ENCODE measurements around the gene TTPAL.

GRCh38 chr20:44489931-44490330, 14.3 kb downstream of the TTPAL start:
- TF ChIP-seq BHLHE40 (IDR thresholded peaks at IDR 0.05; ENCODE audit: borderline replicate concordance) (no peak), LEF1 (IDR thresholded peaks at IDR 0.05; ENCODE audit: borderline replicate concordance) (no peak), NFRKB (IDR thresholded peaks at IDR 0.05) (no peak), FOXM1 (IDR thresholded peaks at IDR 0.05; ENCODE audit: borderline replicate concordance) (no peak), FOXA1 (IDR thresholded peaks at IDR 0.05) (no peak), TARDBP (IDR thresholded peaks at IDR 0.05) (no peak), FOXK2 (IDR thresholded peaks at IDR 0.05) (no peak), ZNF384 (IDR thresholded peaks at IDR 0.05) (no peak), CTBP1 (IDR thresholded peaks at IDR 0.05; ENCODE audit: borderline replicate concordance) (no peak), HDGF (IDR thresholded peaks at IDR 0.05; ENCODE audit: borderline replicate concordance) (no peak), L3MBTL2 (conservative IDR thresholded peaks at IDR 0.05) (no peak), SP1 (IDR thresholded peaks at IDR 0.05) (no peak)
- TF ChIP-seq, protein P1, sequence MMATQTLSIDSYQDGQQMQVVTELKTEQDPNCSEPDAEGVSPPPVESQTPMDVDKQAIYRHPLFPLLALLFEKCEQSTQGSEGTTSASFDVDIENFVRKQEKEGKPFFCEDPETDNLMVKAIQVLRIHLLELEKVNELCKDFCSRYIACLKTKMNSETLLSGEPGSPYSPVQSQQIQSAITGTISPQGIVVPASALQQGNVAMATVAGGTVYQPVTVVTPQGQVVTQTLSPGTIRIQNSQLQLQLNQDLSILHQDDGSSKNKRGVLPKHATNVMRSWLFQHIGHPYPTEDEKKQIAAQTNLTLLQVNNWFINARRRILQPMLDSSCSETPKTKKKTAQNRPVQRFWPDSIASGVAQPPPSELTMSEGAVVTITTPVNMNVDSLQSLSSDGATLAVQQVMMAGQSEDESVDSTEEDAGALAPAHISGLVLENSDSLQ (IDR thresholded peaks at IDR 0.05): no peak

All from HEK293T (cell line).